Transverse colon (tissue), 4 donors: ENCODE results near the gene ATP13A2.

ENCODE experiments used
- POLR2A ChIP-seq: fragments of 450-650 bp; IDR thresholded peaks from one replicate; pipeline ENCODE4 v1.6.1; 2016; ENCODE audit warnings: antibody characterized with exemption, mild to moderate bottlenecking, moderate library complexity
- POLR2AphosphoS5 ChIP-seq, 3 donors: sonication (generic); formaldehyde crosslinking; IDR thresholded peaks; one replicate each; pipeline ENCODE4 v1.6.1; 2016; ENCODE audit warnings: antibody characterized with exemption in 3 of 3
- TF ChIP-seq, protein P1 (sequence below), 5 experiments: fragments of 200-600 bp in 3 of 5; fragments of 450-650 bp in 2 of 5; sonication (generic) in 3 of 5; IDR thresholded peaks; 1 replicate in 2 of 5; 2 replicates in 3 of 5; pipeline ENCODE4 v1.5.1; 2016 to 2017; ENCODE audit warnings: antibody characterized with exemption in 5 of 5, inconsistent platforms in 3 of 5, mild to moderate bottlenecking in 2 of 5, moderate library complexity in 1 of 5

- no peak for TF ChIP-seq POLR2AphosphoS5 (IDR thresholded peaks at IDR 0.05)
- TF ChIP-seq, protein P1, sequence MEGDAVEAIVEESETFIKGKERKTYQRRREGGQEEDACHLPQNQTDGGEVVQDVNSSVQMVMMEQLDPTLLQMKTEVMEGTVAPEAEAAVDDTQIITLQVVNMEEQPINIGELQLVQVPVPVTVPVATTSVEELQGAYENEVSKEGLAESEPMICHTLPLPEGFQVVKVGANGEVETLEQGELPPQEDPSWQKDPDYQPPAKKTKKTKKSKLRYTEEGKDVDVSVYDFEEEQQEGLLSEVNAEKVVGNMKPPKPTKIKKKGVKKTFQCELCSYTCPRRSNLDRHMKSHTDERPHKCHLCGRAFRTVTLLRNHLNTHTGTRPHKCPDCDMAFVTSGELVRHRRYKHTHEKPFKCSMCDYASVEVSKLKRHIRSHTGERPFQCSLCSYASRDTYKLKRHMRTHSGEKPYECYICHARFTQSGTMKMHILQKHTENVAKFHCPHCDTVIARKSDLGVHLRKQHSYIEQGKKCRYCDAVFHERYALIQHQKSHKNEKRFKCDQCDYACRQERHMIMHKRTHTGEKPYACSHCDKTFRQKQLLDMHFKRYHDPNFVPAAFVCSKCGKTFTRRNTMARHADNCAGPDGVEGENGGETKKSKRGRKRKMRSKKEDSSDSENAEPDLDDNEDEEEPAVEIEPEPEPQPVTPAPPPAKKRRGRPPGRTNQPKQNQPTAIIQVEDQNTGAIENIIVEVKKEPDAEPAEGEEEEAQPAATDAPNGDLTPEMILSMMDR (IDR thresholded peaks at IDR 0.05), result no peak
- TF ChIP-seq POLR2A, result no peak
Measured at GRCh38 chr1:16978139-16978538, 33.6 kb downstream of the ATP13A2 start.
